Stromal cell of bone marrow (primary cell): ENCODE data around the gene GOLT1A.

Experiments used
- DNase-seq: peaks from one replicate; pipeline ENCODE4 v3.0.0-alpha.2; 2012; ENCODE audit warnings: low read depth

GOLT1A gene

DNA sequence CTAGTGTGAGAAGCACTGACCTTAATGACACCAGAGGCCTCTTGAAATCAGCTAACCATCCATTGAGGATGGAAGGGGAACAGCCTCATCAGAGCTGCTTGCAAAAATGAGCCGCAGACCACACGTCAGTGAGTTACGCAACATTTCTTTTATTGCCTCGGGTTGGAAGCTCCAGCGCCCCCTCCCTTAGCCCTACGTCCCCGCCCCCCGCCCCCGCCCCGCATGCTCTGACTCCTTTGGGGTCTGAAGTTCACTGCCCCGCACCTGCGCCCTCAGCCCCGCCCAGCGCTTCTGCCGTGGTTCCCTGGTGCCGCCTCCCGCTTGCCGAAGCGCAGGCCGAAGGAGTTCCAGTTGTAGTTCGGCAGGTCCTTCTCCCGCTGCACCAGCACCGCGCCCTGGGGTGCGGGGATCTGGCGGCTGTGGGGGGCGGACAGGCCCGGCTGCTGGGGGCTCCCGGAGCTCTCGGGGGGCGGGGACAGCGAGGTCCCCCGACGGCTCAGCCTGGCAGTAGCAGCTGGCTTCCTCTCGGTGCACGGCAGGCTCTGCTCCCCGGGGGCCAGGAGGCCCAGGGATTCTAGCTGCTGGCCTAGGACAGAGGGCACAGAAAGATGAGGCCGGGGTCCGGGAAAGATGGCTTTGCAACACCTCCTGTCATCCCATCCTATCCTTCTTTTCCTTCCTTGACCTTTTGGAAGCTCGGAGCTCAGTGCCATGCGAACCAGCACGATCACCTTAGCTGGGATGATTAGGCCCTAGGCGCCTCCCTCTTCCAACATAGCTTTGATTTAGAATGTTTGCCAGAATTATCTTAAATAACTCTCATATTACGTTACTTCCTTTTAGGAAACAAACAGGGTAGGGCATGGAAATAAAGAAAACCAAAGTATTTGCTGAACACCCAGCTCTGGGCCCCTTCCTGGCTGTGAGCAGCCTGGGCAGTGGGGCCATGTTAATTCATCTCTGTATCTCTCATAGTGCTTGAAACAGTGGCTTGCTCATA is 23.3 kb downstream of the GOLT1A start:
- peak; percentile 26 for DNase-seq

DNA sequence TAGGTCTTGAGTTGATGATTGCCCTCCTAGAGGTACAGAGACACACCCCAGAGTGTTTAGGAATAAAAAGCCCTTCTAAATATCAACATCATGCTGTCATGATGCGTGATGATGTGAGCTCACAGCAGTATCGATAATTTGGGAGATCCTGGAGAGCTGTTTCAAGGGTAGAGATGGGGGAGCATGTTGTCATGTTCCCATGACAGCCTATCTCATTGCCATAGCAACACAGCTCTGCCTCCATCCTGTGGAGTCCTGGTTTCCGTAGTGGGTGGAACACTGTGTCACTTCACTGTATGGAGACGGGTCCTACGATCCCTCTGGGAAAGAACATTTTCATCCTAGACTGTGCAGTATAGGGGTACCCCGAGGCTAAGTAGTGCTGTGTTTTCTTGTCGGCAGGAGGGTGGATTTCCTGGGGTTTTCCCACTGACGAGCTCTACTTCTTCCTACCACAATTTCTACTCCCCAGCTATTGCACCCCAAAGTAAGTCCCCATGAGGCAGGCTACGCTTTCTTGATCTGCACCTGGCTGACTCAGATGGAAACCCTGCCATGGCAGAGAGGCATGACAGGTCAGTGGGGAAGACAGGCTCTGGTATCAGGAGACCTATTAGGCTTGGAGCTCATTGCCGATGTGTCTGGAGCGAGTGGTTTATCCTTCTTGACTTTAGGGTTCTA is 24.7 kb downstream of the GOLT1A start:
- DNase-seq, result no peak

DNA sequence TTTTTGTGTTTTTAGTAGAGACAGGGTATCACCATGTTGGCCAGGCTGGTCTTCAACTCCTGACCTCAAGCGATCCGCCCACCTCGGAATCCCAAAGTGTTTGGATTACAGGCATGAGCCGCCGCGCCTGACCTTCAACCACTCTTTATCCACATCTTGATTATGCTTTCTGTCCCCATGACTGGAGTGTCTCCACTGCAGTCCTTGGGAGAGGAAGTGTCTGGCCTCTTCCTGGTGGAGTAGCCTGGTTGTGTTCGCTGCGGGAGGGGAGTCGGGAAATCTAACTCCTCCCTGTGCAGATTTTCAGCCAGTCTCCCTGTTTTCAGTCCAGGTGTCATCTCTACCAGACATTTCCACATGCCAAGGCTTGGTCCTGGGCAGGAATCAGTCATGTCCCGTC is 27.2 kb downstream of the GOLT1A start:
- no peak for DNase-seq

DNA sequence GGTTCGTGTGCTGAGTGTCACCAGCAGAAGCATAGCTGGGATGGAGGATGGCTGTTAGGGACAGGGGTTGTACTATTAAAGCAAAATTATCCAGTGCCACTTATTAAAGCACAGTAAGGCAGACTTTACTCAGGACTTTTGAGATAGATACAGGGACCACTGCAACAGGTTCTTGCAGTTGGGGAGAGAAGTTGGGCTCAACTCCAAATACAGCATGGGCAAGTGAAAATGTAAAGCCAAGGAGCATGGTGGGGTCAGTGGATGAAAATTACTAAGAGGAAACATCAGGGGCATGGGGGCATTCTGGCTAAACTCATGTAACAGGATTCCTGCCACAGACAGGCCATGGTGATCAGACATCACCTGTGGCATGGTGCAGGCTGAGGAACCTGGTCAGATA is 32.7 kb downstream of the GOLT1A start:
- no peak for DNase-seq

- no peak for DNase-seq
These were observed 33.7 kb downstream of the GOLT1A start for GRCh38 chr1:204180133-204180532.

DNA sequence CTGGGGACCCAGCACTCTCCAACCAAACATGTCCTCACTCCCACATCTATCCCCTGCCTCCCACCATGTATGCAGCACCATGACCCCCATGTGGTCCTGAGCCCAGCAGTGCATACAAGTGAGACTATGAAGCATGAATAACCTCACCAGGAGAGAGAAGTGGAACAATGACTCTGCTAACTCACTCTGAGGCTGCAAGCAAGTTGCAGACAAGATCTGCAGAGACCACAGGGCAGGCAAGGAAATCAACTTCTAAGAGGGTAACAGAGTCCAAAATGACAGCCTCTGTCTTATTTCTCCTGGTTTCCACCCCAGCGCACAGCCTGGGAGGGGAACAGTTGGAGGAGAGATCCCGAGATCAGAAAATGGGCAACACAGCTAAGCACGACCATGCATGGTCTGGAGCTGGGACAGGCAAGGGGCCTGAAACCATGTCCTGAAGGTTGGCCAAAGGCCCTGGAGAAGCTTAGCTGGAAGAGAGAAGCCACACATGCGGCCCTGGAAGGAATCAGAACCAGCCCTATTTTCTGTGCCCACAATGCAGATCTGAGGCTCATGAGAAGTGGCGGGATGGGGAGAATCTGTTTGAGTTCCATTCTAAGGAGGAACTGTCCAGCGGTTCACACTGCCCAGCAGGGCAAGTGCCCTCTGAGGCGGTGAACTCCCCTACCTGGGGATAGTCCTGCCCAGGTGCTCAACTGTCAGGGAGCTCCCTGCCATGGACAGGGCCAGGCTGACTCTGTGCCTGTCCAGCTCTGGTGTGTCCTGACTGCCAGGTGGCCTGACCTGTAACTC is 35.1 kb downstream of the GOLT1A start:
- no peak for DNase-seq

DNA sequence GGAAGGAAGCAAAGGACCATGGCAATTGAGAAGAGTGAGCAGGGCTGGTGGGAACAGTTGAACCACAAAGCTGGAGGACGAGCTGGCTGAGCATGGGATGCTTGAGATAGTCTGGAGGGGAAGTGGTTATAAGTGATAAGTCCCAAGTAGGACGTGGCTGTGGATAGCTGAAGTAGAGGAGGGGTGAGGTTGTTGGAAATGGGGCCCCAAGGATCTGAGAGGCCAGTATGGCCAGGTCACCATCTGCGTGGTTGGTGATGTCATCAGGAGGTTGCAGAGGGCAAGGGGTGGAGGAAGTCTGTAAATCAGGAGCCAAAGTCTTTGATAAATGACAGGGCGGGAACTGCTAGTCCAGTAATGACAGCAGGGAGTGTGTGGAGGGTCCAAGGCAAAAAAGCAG is 36.7 kb downstream of the GOLT1A start:
- no peak for DNase-seq

DNA sequence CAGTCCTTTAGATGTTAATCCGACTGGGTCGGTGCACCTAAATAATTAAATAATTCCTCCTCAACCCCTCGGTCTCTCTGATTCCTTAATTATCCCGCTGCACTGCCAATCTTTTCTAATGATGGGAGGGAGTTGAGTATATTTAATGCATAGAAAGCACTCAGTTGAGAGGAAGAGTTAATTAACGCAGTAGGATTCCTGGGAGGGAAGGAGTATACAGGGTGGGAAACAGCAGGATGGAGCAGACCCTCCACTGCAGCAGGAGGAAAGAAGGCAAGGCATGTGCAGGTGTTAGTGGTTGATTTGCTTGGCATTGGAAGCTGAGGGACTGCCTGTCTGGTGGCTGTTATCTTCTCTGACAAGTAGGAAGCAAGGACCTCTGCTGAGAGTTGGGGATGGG is 37.7 kb downstream of the GOLT1A start:
- no peak for DNase-seq

DNA sequence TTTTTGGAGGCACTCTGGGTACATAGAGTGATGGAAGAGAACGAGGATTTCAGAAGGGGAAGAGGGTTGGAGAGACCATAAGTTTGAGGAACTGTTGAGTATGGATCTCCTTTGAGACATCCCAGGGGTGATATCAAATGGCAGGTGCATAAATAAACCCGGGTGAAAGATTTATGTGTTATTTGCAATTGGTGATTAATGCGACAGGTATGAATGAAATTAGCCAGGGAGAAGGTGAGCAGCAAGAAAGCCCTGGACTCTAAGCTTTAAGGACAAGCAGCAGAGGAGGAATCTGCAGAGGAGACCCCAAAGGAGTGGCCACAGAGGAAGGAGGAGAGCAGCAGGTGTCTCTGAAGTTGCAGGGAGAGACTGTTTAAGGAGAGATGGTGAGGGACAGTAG is 38.8 kb downstream of the GOLT1A start:
- DNase-seq, result no peak

DNA sequence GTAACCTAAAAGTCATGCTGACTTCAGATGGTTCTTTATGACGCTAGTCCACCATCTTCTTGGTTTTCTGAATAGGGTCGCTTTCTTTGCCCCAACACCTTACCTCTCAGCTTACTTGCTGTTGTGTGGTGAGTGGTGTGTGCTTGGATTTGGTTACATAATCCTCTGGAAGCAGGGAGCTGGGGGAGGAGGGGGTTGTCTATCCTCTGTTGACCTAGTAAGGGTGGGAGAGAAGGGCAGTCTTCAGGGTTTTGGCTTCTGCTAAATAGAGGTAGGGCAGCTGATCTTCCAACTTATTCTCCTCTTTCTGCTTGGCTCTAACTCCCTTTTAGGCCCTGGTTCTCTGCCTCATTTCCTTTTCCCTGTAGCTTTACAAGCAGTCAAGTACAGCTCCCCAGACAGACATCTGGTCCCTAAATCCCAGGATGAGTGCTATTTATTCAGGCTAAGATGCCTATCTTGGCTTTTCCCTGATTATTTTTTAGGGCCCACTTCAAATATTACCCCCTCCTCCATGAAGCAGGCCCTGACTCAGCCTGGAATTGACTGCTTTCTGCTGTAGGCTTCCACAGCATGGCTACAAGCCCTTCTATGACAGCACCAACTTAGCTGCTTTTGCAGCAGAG is 41.3 kb downstream of the GOLT1A start:
- DNase-seq, result no peak

DNA sequence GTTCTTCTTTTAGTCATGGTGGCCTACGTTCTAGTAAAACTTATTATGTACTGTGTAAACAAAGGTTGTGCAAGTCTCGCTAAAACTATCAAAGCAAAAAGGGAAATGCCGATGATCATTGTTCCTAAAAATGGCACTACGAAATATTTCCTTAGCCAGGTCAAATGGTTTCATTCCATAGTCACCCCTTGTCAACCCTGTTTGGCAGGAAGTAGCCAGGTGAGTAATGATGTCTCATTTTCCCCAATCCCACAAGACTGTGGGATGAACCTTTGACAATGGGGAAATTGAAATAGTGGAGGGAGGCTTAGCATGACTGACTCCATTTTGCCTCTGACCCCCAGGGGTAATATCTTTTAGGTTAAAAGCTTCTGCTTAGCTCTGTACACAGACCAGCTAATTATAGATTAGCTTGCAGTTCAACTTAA is 42.0 kb downstream of the GOLT1A start:
- DNase-seq, result peak; percentile 13

DNA sequence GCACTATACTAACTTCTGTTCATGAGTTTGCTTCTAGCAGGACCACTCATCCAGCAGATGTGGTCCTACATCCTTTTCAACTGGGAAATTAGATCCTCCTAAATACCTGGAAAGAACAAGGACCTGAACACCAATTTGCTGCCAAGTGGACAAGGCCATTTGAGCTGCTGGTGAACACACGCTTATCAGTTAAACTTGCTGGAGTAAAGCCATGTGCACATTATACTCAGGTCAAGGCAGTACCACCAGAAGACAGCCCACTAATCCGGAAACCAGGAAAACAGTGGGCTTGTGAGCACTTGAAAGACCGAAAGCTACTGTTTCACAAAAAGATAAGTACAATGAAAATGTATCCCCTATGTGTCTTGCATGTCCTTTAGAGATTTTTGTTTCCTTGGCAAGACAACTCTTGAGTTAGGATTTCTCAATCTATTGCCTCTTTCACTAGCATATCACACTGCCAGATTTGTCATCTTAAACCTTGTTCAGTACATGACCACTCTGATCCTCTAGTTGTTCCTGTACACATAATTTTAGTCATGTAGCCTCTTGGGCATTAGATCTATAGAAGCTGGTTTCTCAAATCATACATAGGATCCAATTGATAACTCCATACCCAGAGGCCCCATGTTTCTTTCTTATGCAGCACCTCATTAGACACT is 43.2 kb downstream of the GOLT1A start:
- DNase-seq, result no peak

DNA sequence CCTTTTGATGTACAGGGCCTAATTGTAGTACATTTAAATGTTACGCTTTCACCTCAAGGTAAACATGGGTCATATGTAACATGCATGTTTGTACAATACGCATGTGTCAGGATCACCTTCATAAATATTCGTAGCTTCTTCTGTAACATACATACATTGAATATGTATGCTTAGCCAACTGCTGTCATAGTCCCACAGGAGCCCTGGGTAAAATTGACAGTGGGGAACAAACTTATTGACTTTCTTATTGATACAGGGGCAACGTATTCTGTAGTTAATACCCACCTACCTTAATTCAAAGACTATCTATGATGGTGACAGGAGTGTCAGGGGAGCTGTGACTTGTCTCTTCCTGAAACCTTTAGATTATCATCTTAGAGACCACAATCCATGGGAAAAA is 43.9 kb downstream of the GOLT1A start:
- DNase-seq, result no peak

DNA sequence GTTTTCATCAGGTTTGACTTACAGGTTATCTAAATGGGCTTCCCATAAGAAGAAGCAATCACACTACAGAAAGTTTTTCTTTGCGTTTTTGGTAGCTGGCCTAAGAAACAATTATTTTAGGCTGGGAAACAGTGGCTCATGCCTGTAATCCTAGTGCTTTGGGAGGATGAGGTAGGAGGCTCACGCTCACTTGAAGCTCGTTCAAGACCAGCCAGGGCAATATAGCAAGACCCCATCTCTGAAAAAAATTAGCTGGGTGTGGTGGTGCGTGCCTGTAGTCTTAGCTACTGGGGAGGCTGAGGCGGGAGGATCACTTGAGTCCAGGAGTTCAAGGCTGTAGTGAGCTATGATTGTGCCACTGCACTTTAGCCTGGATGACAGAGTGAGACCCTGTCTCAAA is 46.1 kb downstream of the GOLT1A start:
- no peak for DNase-seq

GRCh38 chr1:204166219-204166618 is 47.6 kb downstream of the GOLT1A start, which contains the start of gene REN:
Gene REN, minus strand, starts transcription at chr1:204166337. Its CDS starts 44 bp downstream, at chr1:204166293.
- no peak for DNase-seq

DNA sequence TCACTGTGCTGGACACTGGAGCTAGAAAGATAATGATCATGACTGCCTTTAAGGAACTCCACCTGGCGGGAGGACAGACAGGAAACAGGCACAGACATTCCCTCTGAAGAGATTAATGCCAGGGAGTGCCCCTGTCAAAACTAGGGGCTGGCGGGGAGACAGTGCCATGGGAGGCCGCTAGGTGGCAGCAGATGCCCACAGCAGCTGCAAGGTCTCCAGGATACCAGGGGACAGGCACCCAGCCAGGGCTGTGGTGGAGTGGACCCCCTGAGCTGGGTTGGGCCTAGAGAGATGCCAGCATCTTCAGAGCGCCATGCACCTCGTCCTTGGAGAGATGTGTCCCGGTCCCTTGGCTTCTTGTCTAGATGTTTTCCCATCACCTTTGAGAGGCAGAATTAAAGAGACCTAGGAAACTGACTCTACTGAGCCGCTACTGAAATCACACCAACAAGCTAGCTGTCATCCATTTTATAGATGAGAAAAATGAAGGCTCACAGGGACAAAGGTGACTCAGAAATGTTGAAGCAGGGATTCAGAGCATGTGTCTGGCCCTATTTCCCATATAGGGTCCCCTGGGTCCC is 51.2 kb downstream of the GOLT1A start:
- peak; percentile 26 for DNase-seq

GRCh38 chr1:204161609-204162493 is 51.9 kb downstream of the GOLT1A start:
- DNase-seq, result no peak

DNA sequence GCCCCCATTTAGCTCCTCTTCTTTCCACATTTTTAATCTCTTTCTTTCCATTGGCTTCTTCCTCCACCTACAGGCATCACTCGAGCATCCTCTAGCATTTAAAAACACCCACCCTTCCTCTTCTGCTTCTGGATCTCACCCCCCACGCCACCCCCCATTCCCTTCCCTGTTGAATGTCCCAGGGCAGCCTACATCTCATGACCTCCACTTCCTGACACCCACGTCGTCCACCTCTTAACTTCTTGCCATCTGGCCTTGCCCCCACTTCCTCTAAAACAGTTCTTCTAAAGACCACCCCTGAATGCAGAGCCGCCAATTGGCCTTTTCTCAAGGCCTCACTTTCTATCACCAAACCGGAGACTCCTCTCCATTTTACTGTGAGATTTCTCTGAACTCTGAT is 55.8 kb downstream of the GOLT1A start:
- no peak for DNase-seq

GRCh38 chr1:204155881-204156280 is 57.9 kb downstream of the GOLT1A start:
- DNase-seq, result no peak
